AG09319 (cell line): Measurements from ENCODE around the gene RBM25.
"Not testable (repeated sequence)": the region's sequence is repeated elsewhere in the genome, so short reads cannot be mapped to it uniquely, and the experiment has no call there.

ENCODE experiments used
- DNase-seq: peaks from one replicate; pipeline ENCODE4 v3.0.0-alpha.2; 2010; ENCODE audit warnings: low read depth; ENCODE audit errors: extremely low read depth
- CTCF ChIP-seq: IDR thresholded peaks from 2 replicates; pipeline ENCODE4 v1.5.1; 2011; ENCODE audit warnings: low read depth, mild to moderate bottlenecking, inconsistent platforms, low read length, moderate library complexity

RBM25 gene

GRCh38 chr14:73026845-73027542 is 31.3 kb upstream of the RBM25 start, which contains the start of gene ZFYVE1:
Gene ZFYVE1, minus strand, starts transcription at chr14:73027106. Its CDS starts 2,598 bp downstream, at chr14:73024508.
- DNase-seq = peak; percentile 95
- TF ChIP-seq CTCF = no peak

GRCh38 chr14:73027546-73027945 is 30.8 kb upstream of the RBM25 start:
- DNase-seq = no peak
- TF ChIP-seq CTCF = no peak

- DNase-seq = no peak
- no peak for TF ChIP-seq CTCF
These were observed 30.4 kb upstream of the RBM25 start for GRCh38 chr14:73027984-73028383.

- not testable (repeated sequence) for DNase-seq
These were observed 21.5 kb upstream of the RBM25 start for GRCh38 chr14:73036706-73037450.

GRCh38 chr14:73047808-73048207 is 10.5 kb upstream of the RBM25 start:
- DNase-seq = no peak
- TF ChIP-seq CTCF = no peak

GRCh38 chr14:73049428-73049827 is 8.9 kb upstream of the RBM25 start:
- TF ChIP-seq CTCF = no peak

GRCh38 chr14:73055251-73055650 is 3.1 kb upstream of the RBM25 start:
- TF ChIP-seq CTCF = no peak
- no peak for DNase-seq

More at GRCh38 chr14:73049428-73049827, 8.9 kb upstream of the RBM25 start:
- no peak for DNase-seq
